ENCODE measurements around the gene VPS37B. TPM values are rescaled to one million over a fixed set of nuclear protein-coding genes. Genes with fewer than 3 reads are reported as not detected.

Gene VPS37B
- total RNA-seq, 1 experiment from 2014 or later, result 24.0 TPM

DNA sequence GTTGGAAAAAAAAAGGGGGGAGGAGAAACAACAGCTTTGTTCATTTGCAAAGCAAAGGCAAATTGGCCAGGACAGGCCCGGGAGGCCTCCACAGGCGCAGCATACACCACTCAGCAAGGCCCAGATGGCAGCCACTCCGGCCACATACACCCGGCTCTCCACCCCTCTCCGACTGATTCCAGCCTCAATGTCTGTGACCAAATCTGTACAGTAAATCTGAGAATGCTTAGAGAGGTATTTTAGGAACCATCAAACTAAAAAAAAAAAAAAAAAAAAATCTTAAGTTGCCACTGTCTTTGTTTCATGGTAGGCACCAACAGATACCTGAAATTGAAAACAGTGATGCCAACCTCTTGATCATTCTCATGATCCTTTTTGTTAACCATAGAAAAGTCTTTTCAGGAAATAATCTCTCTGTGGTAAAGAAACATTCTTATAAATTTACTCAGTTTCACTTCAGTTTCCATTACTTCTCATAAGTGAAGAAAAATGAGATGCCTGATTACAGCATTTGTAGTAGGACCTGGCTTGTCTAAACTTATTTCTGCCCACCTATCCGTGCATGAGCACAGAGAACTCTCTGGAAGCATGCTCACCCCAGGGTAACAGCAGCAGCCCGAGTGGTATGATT is 20.2 kb downstream of the VPS37B start:
- no peaks in the 10 kb centered on the region for H3K36me3 ChIP-seq (ENCODE audit: control insufficient read depth, insufficient read depth, low read length)
- CTCF ChIA-PET, result no interaction called here
- H3K4me1 ChIP-seq, result no peaks in the 10 kb centered on the region
- H3K9me3 Mint-ChIP-seq (ENCODE audit: unreplicated experiment), result no peaks in the 10 kb centered on the region
- H3K27ac Mint-ChIP-seq (ENCODE audit: unreplicated experiment), result no peak overlapping the region
- no peaks in the 10 kb centered on the region for H3K27me3 ChIP-seq (replicated peaks; ENCODE audit: control insufficient read depth, insufficient read depth, low read length)
- peaks cover 16% of the 10 kb centered on the region for H3K36me3 Mint-ChIP-seq (ENCODE audit: insufficient read depth, unreplicated experiment)
- no peak for DNase-seq
- BruUV-seq (replicated peaks), result no TSS peak
- no peaks in the 10 kb centered on the region for H3K27me3 Mint-ChIP-seq (ENCODE audit: insufficient read depth, unreplicated experiment)
- POLR2A ChIA-PET, result no interaction called here
- no peak overlapping the region for H3K4me3 ChIP-seq (ENCODE audit: low read depth, low read length)
- H3K4me1 Mint-ChIP-seq (ENCODE audit: low read depth, unreplicated experiment), result peaks cover 13% of the 10 kb centered on the region
- H3K4me3 Mint-ChIP-seq (ENCODE audit: unreplicated experiment), result no peak overlapping the region
- TF ChIP-seq CTCF (IDR thresholded peaks at IDR 0.05; ENCODE audit: insufficient read depth in 1 of 2, low read depth in 1 of 2, low read length in 1 of 2, severe bottlenecking in 1 of 2, unreplicated experiment in 1 of 2), result no peak
- no peaks in the 10 kb centered on the region for H3K9me3 ChIP-seq
- intact Hi-C loops (cut with micrococcal nuclease; ENCODE audit: unreplicated experiment), result no loop called here

DNA sequence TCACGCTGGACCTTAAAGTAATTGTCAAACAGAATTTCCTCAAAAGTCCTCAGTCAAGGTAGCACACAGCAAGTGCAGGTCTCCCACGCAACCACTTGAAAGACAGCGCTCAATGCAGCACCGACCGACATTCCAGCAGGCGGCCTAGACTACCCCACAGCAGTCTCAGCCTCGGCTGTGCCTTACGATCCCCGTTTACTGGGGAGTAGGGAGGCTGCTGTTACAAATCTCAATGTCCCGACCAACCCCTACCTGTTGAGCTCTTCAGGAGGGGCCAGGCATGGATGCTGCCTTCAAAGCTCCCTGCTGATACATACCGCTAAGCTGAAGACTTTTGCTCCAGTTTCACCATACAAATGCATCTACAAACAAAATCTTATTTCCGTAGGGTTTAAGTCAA is 21.8 kb downstream of the VPS37B start:
- peaks cover 2% of the 10 kb centered on the region; the same call in 1 of the 2 replicates for H3K36me3 ChIP-seq (ENCODE audit: control insufficient read depth, insufficient read depth, low read length)
- no peaks in the 10 kb centered on the region for H3K27me3 Mint-ChIP-seq (ENCODE audit: insufficient read depth, unreplicated experiment)
- no peak overlapping the region for H3K4me3 Mint-ChIP-seq (ENCODE audit: unreplicated experiment)
- H3K4me3 ChIP-seq (ENCODE audit: low read depth, low read length), result no peak overlapping the region
- intact Hi-C loops (cut with micrococcal nuclease; ENCODE audit: unreplicated experiment), result no loop called here
- no peak overlapping the region for H3K27ac Mint-ChIP-seq (ENCODE audit: unreplicated experiment)
- ChIA-PET POLR2A (no interaction called here), CTCF (no interaction called here)
- H3K36me3 Mint-ChIP-seq (ENCODE audit: insufficient read depth, unreplicated experiment), result peaks cover 18% of the 10 kb centered on the region
- no peaks in the 10 kb centered on the region for H3K27me3 ChIP-seq (replicated peaks; ENCODE audit: control insufficient read depth, insufficient read depth, low read length)
- no peak for TF ChIP-seq CTCF (IDR thresholded peaks at IDR 0.05; ENCODE audit: insufficient read depth in 1 of 2, low read depth in 1 of 2, low read length in 1 of 2, severe bottlenecking in 1 of 2, unreplicated experiment in 1 of 2)
- H3K9me3 ChIP-seq, result no peaks in the 10 kb centered on the region
- peaks cover 13% of the 10 kb centered on the region for H3K4me1 Mint-ChIP-seq (ENCODE audit: low read depth, unreplicated experiment)
- H3K4me1 ChIP-seq, result no peaks in the 10 kb centered on the region
- no peaks in the 10 kb centered on the region for H3K9me3 Mint-ChIP-seq (ENCODE audit: unreplicated experiment)
- BruUV-seq (replicated peaks), result no TSS peak
- DNase-seq, result no peak

DNA sequence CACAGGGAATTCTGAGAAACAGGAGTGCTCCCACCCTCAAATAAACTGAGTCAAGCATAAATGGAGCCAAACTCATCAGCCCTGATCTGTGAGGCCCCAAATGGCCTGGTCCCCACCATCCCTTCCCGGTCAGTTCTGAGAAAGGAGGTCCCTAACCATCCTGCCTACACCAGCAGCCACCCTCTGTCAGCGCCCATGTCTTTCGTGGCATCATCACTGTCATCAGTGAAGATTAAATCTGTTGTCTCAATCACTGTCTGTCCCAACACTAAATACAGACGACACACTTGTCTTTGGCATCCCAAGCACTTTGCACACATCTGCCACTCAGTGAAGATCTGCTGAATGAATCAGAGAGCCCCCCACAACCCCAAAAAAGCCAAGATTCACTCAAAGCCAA is 22.4 kb downstream of the VPS37B start:
- Histone ChIP-seq H3K27me3 (replicated peaks; ENCODE audit: control insufficient read depth, insufficient read depth, low read length) (no peaks in the 10 kb centered on the region), H3K4me1 (no peaks in the 10 kb centered on the region), H3K4me3 (ENCODE audit: low read depth, low read length) (no peak overlapping the region), H3K9me3 (no peaks in the 10 kb centered on the region), H3K36me3 (ENCODE audit: control insufficient read depth, insufficient read depth, low read length) (peaks cover 2% of the 10 kb centered on the region; the same call in 1 of the 2 replicates)
- Mint-ChIP-seq H3K36me3 (ENCODE audit: insufficient read depth, unreplicated experiment) (peaks cover 23% of the 10 kb centered on the region), H3K4me1 (ENCODE audit: low read depth, unreplicated experiment) (peaks cover 13% of the 10 kb centered on the region), H3K27me3 (ENCODE audit: insufficient read depth, unreplicated experiment) (no peaks in the 10 kb centered on the region), H3K9me3 (ENCODE audit: unreplicated experiment) (no peaks in the 10 kb centered on the region), H3K4me3 (ENCODE audit: unreplicated experiment) (no peak overlapping the region), H3K27ac (ENCODE audit: unreplicated experiment) (no peak overlapping the region)
- no TSS peak for BruUV-seq (replicated peaks)
- intact Hi-C loops (cut with micrococcal nuclease; ENCODE audit: unreplicated experiment), result no loop called here
- ChIA-PET CTCF (no interaction called here), POLR2A (no interaction called here)
- DNase-seq, result no peak
- no peak for TF ChIP-seq CTCF (IDR thresholded peaks at IDR 0.05; ENCODE audit: insufficient read depth in 1 of 2, low read depth in 1 of 2, low read length in 1 of 2, severe bottlenecking in 1 of 2, unreplicated experiment in 1 of 2)
